Measurements from ENCODE around the gene NR2F1.

DNA sequence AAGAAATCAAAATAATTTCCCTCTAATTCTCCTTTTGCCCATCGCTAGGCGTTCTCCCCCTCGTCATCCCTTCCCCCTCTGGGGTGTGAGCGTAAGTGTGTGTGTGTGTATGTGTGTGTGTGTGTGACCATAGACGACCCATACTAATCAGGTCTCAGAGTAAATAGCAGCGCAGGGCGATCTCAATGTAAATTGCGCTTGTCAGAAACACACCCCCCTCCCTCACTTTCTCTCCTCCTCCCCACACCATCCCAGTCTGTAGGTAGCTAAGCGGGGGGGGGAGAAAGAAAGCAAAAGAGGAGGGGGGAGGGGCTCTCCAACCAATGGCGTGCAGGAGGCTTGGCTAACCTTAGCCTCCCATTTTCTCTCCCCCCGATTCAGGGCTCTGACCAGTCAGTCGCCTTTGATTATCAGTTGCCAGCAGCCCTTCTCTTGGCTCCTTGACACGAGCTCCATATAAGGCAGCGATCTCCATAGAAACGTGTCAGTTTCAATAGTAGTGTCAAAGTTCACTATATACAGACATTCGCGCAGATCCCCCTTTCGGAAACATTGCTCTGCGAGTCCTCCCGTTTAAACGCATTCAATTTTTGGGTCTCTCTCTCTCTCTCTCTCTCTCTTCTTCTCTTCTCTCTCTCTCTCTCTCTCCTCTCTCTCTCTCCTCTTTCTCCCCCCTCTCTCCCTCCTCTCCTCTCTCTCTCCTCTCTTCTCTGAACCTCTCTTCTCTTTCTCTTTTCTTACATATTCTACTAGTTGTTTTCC, at the start of gene NR2F1:
- TF ChIP-seq CBX3 (IDR thresholded peaks at IDR 0.05; ENCODE audit: low read depth) = peak; percentile 80
- no peak for TF ChIP-seq EZH2phosphoT487 (IDR thresholded peaks at IDR 0.05; ENCODE audit: borderline replicate concordance)
- no peak; a peak in 1 of 6 replicates for TF ChIP-seq CTCF (IDR thresholded peaks at IDR 0.05 in 2 of 3, conservative IDR thresholded peaks at IDR 0.05 in 1 of 3; ENCODE audit: borderline replicate concordance in 1 of 3, insufficient read depth in 1 of 3, low read depth in 2 of 3, low read length in 2 of 3)
- no peak for TF ChIP-seq ZNF274 (IDR thresholded peaks at IDR 0.05; ENCODE audit: low read depth, low read length)
- peak; percentile 82 for TF ChIP-seq SP1 (IDR thresholded peaks at IDR 0.05; ENCODE audit: low read depth)
- no peak for TF ChIP-seq ZFX (IDR thresholded peaks at IDR 0.05)
- no peak for TF ChIP-seq POLR2A (IDR thresholded peaks at IDR 0.05; ENCODE audit: borderline replicate concordance, extremely low read depth, insufficient read depth, insufficient read length)
- peak; percentile 90 for TF ChIP-seq POLR2AphosphoS5 (IDR thresholded peaks at IDR 0.05; ENCODE audit: low read depth, low read length)
- peak; percentile 51 for TF ChIP-seq ZBTB33 (IDR thresholded peaks at IDR 0.05; ENCODE audit: extremely low read depth, insufficient replicate concordance, low read length)
- TF ChIP-seq EZH2 (IDR thresholded peaks at IDR 0.05) = no peak
- TF ChIP-seq FOSL1 (IDR thresholded peaks at IDR 0.05; ENCODE audit: low read depth) = no peak
- no peak for TF ChIP-seq ATF3 (IDR thresholded peaks at IDR 0.05)
- TF ChIP-seq CEBPB (IDR thresholded peaks at IDR 0.05; ENCODE audit: low read depth) = no peak

All from HCT116 (cell line).